HepG2 (cell line): Measurements from ENCODE around the gene C20orf96. TPM values are rescaled to one million over a fixed set of nuclear protein-coding genes. Genes with fewer than 3 reads are reported as not detected.

ENCODE experiments used
- CENPT ChIP-seq: sonication (generic); formaldehyde crosslinking; IDR thresholded peaks from 2 replicates; pipeline ENCODE4 v1.8.0; 2022; ENCODE audit warnings: low read depth, mild to moderate bottlenecking, moderate library complexity, missing genetic modification reagents
- DR1 ChIP-seq: sonication (generic); formaldehyde crosslinking; IDR thresholded peaks from 2 replicates; pipeline ENCODE4 v1.8.0; 2021; ENCODE audit warnings: mild to moderate bottlenecking, missing genetic modification reagents, inconsistent platforms
- HDAC1 ChIP-seq: sonication (generic); formaldehyde crosslinking; IDR thresholded peaks from 2 replicates; pipeline ENCODE4 v1.5.1; 2020; ENCODE audit warnings: mild to moderate bottlenecking, missing genetic modification reagents
- KMT2B ChIP-seq: IDR thresholded peaks from 2 replicates; pipeline ENCODE4 v1.6.1; 2016; ENCODE audit warnings: missing genetic modification reagents, missing compliant biosample characterization
- NFKB2 ChIP-seq: sonication (generic); formaldehyde crosslinking; IDR thresholded peaks from 2 replicates; pipeline ENCODE4 v1.4.0; 2020; ENCODE audit warnings: missing genetic modification reagents, borderline replicate concordance
- POLR2A ChIP-seq, 2 experiments: IDR thresholded peaks; 2 replicates each; pipeline ENCODE4 v1.6.1; 2011; ENCODE audit warnings: low read depth in 2 of 2, low read length in 2 of 2, mild to moderate bottlenecking in 1 of 2, moderate library complexity in 1 of 2; ENCODE audit not compliant: insufficient read depth in 1 of 2
- RXRA ChIP-seq: sonication (generic); formaldehyde crosslinking; IDR thresholded peaks from 2 replicates; pipeline ENCODE4 v1.5.1; 2020; ENCODE audit warnings: missing genetic modification reagents
- SP4 ChIP-seq: sonication (generic); formaldehyde crosslinking; IDR thresholded peaks from 2 replicates; pipeline ENCODE4 v1.8.1; 2023; ENCODE audit warnings: mild to moderate bottlenecking, missing genetic modification reagents
- STAG1 ChIP-seq: sonication (generic); formaldehyde crosslinking; IDR thresholded peaks from 2 replicates; pipeline ENCODE4 v1.4.0; 2020; ENCODE audit warnings: missing genetic modification reagents
- TSC22D2 ChIP-seq: sonication (generic); formaldehyde crosslinking; IDR thresholded peaks from 2 replicates; pipeline ENCODE4 v1.5.1; 2020; ENCODE audit warnings: missing genetic modification reagents, mild to moderate bottlenecking, borderline replicate concordance
- YY1 ChIP-seq: IDR thresholded peaks from 2 replicates; pipeline ENCODE4 v1.6.1; 2011; ENCODE audit warnings: low read length, low read depth, moderate library complexity, mild to moderate bottlenecking; ENCODE audit not compliant: insufficient read depth, insufficient replicate concordance
- ZBTB42 ChIP-seq: sonication (generic); formaldehyde crosslinking; IDR thresholded peaks from 2 replicates; pipeline ENCODE4 v1.5.0; 2020; ENCODE audit warnings: mild to moderate bottlenecking, missing genetic modification reagents
- ZMAT3 ChIP-seq: sonication (generic); formaldehyde crosslinking; conservative IDR thresholded peaks from 2 replicates; pipeline ENCODE4 v1.7.0; 2021; ENCODE audit warnings: missing genetic modification reagents
- ZNF333 ChIP-seq: sonication (generic); formaldehyde crosslinking; IDR thresholded peaks from 2 replicates; pipeline ENCODE4 v1.4.0; 2020; ENCODE audit warnings: mild to moderate bottlenecking, missing genetic modification reagents, borderline replicate concordance
- ZNF350 ChIP-seq: sonication (generic); formaldehyde crosslinking; IDR thresholded peaks from 2 replicates; pipeline ENCODE4 v1.4.0; 2020; ENCODE audit warnings: mild to moderate bottlenecking, low read depth, missing genetic modification reagents, borderline replicate concordance
- polyA plus RNA-seq, 8 experiments: library from polyadenylated mRNA; depleted of rRNA in 3 of 8; stranded (reverse) in 7 of 8; unstranded in 1 of 8; fragments of >200 nt; fragmentation: Illumina TruSeq in 4 of 8; extraction: Trizol in 4 of 8; gene quantifications; 2 replicates each; pipeline versions ENCODE4 v1.2.1 to v1.2.3, GENCODE V29; 2011 to 2016; ENCODE audit warnings: low read depth in 4 of 8, missing spikeins in 1 of 8, mixed read lengths in 1 of 8; ENCODE audit not compliant: insufficient read depth in 1 of 8
- total RNA-seq, 5 experiments: library from RNA; depleted of rRNA; stranded (reverse); fragments of >200 nt; fragmentation: Illumina TruSeq; extraction: Trizol; gene quantifications; 2 replicates each; pipeline ENCODE4 v1.2.3, GENCODE V29; 2016; ENCODE audit warnings: low read depth in 1 of 5
- TF ChIP-seq, protein P1 (sequence below): sonication (generic); formaldehyde crosslinking; IDR thresholded peaks from 2 replicates; pipeline ENCODE4 v1.8.1; 2022; ENCODE audit warnings: mild to moderate bottlenecking, missing genetic modification reagents
- TF ChIP-seq, protein P2 (sequence below): IDR thresholded peaks from 2 replicates; pipeline ENCODE4 v1.6.1; 2016; ENCODE audit warnings: missing compliant biosample characterization, missing genetic modification reagents, borderline replicate concordance
- TF ChIP-seq, protein P3 (sequence below): sonication (generic); formaldehyde crosslinking; IDR thresholded peaks from 2 replicates; pipeline ENCODE4 v1.4.0; 2020; ENCODE audit warnings: mild to moderate bottlenecking, low read depth, missing genetic modification reagents
- TF ChIP-seq, protein P4 (sequence below): sonication (generic); formaldehyde crosslinking; IDR thresholded peaks from 2 replicates; pipeline ENCODE4 v1.4.0; 2020; ENCODE audit warnings: mild to moderate bottlenecking, missing genetic modification reagents
- TF ChIP-seq, protein P5 (sequence below): sonication (generic); formaldehyde crosslinking; IDR thresholded peaks from 2 replicates; pipeline ENCODE4 v1.4.0; 2020; ENCODE audit warnings: missing genetic modification reagents
- TF ChIP-seq, protein P6 (sequence below): fragments of 450-650 bp; IDR thresholded peaks from 2 replicates; pipeline ENCODE4 v1.6.1; 2016
- TF ChIP-seq, protein P7 (sequence below): sonication (generic); formaldehyde crosslinking; IDR thresholded peaks from 2 replicates; pipeline ENCODE4 v1.5.0; 2020; ENCODE audit warnings: missing genetic modification reagents

C20orf96 gene
- total and polyA plus RNA-seq, 2 of the 13 experiments (the other 11 are each of a cell fraction or from before 2014, with no cell fraction given) = 3.8 to 20.6 TPM

DNA sequence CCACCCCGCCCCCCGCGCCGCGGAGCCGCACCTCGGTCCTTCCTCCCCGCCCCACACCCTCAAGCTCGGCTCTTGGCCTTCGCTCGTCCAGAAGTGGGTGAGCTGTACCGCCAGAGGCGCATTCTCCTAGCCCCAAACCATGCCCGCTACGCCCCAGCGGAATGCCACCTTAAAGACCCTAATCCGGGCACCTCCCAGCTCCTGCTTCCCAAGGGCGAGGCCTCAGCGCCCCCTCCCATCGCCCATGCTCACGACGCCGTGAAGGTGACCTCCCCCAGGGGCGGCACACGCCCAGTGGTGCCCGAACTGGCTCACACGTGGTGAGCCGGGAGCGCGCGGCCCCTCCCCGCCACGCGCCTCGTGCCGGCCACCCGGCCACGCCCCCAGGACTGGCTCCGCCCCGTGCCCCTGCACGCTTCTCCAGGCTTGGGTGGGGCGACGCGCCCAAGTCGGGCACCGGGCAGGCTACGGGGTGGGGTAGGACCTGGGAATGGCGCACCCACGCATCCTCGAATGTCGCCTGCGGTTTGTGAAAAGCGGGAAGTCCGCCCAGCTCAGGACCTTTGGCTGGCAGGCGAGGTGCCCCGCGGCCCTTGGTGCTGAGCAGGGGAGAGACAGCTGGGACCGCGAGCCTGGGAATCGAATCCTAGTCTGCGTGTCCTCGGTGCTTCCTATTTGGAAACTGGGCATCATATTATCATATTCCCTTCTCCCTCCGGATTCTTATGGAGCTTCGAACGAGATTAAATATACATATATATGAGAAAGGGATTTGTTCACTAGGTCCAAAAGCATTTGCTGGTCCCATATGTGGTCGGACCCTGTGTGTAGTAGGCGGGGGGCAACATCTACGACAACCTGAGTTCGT lies 33.9 kb upstream of the C20orf96 start (continued):
- TF ChIP-seq, protein P1, sequence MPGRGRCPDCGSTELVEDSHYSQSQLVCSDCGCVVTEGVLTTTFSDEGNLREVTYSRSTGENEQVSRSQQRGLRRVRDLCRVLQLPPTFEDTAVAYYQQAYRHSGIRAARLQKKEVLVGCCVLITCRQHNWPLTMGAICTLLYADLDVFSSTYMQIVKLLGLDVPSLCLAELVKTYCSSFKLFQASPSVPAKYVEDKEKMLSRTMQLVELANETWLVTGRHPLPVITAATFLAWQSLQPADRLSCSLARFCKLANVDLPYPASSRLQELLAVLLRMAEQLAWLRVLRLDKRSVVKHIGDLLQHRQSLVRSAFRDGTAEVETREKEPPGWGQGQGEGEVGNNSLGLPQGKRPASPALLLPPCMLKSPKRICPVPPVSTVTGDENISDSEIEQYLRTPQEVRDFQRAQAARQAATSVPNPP (CRISPR knock-in tag) = peak; percentile 85; the same call in 1 of the 2 replicates
- TF ChIP-seq, protein P2, sequence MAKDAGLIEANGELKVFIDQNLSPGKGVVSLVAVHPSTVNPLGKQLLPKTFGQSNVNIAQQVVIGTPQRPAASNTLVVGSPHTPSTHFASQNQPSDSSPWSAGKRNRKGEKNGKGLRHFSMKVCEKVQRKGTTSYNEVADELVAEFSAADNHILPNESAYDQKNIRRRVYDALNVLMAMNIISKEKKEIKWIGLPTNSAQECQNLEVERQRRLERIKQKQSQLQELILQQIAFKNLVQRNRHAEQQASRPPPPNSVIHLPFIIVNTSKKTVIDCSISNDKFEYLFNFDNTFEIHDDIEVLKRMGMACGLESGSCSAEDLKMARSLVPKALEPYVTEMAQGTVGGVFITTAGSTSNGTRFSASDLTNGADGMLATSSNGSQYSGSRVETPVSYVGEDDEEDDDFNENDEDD (CRISPR knock-in tag) = peak; percentile 98
- TF ChIP-seq CENPT (CRISPR knock-in tag) (peak; percentile 99), HDAC1 (CRISPR knock-in tag) (peak; percentile 99), ZNF350 (peak; percentile 88), NFKB2 (peak; percentile 99), TSC22D2 (CRISPR knock-in tag) (peak; percentile 96), ZBTB42 (CRISPR knock-in tag) (peak; percentile 92), STAG1 (CRISPR knock-in tag) (peak; percentile 37), DR1 (CRISPR knock-in tag) (peak; percentile 87), POLR2A (IDR thresholded peaks at IDR 0.05; ENCODE audit: insufficient read depth in 1 of 2, low read depth in 2 of 2, low read length in 2 of 2) (peak in 1 of 2 experiments; percentile 86; a peak in 2 of 4 replicates), RXRA (CRISPR knock-in tag) (peak; percentile 78), ZNF333 (CRISPR knock-in tag) (peak; percentile 99; the same call in 1 of the 2 replicates), SP4 (CRISPR knock-in tag) (peak; percentile 99), ZMAT3 (CRISPR knock-in tag) (peak; percentile 99), YY1 (peak; percentile 64), KMT2B (CRISPR knock-in tag) (peak; percentile 72)
- TF ChIP-seq, protein P3, sequence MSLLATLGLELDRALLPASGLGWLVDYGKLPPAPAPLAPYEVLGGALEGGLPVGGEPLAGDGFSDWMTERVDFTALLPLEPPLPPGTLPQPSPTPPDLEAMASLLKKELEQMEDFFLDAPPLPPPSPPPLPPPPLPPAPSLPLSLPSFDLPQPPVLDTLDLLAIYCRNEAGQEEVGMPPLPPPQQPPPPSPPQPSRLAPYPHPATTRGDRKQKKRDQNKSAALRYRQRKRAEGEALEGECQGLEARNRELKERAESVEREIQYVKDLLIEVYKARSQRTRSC (CRISPR knock-in tag) = peak; percentile 63; the same call in 1 of the 2 replicates
- TF ChIP-seq, protein P4, sequence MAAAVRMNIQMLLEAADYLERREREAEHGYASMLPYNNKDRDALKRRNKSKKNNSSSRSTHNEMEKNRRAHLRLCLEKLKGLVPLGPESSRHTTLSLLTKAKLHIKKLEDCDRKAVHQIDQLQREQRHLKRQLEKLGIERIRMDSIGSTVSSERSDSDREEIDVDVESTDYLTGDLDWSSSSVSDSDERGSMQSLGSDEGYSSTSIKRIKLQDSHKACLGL (CRISPR knock-in tag) = peak; percentile 97
- TF ChIP-seq, protein P5, sequence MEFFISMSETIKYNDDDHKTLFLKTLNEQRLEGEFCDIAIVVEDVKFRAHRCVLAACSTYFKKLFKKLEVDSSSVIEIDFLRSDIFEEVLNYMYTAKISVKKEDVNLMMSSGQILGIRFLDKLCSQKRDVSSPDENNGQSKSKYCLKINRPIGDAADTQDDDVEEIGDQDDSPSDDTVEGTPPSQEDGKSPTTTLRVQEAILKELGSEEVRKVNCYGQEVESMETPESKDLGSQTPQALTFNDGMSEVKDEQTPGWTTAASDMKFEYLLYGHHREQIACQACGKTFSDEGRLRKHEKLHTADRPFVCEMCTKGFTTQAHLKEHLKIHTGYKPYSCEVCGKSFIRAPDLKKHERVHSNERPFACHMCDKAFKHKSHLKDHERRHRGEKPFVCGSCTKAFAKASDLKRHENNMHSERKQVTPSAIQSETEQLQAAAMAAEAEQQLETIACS (CRISPR knock-in tag) = peak; percentile 99
- TF ChIP-seq, protein P6, sequence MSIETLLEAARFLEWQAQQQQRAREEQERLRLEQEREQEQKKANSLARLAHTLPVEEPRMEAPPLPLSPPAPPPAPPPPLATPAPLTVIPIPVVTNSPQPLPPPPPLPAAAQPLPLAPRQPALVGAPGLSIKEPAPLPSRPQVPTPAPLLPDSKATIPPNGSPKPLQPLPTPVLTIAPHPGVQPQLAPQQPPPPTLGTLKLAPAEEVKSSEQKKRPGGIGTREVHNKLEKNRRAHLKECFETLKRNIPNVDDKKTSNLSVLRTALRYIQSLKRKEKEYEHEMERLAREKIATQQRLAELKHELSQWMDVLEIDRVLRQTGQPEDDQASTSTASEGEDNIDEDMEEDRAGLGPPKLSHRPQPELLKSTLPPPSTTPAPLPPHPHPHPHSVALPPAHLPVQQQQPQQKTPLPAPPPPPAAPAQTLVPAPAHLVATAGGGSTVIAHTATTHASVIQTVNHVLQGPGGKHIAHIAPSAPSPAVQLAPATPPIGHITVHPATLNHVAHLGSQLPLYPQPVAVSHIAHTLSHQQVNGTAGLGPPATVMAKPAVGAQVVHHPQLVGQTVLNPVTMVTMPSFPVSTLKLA = peak; percentile 96
- TF ChIP-seq, protein P7, sequence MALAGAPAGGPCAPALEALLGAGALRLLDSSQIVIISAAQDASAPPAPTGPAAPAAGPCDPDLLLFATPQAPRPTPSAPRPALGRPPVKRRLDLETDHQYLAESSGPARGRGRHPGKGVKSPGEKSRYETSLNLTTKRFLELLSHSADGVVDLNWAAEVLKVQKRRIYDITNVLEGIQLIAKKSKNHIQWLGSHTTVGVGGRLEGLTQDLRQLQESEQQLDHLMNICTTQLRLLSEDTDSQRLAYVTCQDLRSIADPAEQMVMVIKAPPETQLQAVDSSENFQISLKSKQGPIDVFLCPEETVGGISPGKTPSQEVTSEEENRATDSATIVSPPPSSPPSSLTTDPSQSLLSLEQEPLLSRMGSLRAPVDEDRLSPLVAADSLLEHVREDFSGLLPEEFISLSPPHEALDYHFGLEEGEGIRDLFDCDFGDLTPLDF = peak; percentile 84
